H9 (cell line): ENCODE measurements around the gene KRTAP1-3. TPM values are rescaled to one million over a fixed set of nuclear protein-coding genes. Genes with fewer than 3 reads are reported as not detected.

Source experiments
- DNase-seq: peaks from one replicate; pipeline ENCODE4 v3.0.0-alpha.2; 2017
- H2AFZ ChIP-seq: one replicate; pipeline ENCODE4 v1.6.1; 2013; ENCODE audit warnings: mild to moderate bottlenecking, low read length, control low read depth, moderate library complexity
- H2AK5ac ChIP-seq: 2 replicates; pipeline ENCODE4 v1.6.1; 2013; ENCODE audit warnings: low read length, control low read depth, mixed read lengths; ENCODE audit not compliant: insufficient read length
- H2BK120ac ChIP-seq: one replicate; pipeline ENCODE4 v1.6.1; 2013; ENCODE audit warnings: low read depth, mild to moderate bottlenecking, low read length, control low read depth, inconsistent platforms; ENCODE audit not compliant: poor library complexity, severe bottlenecking
- H2BK12ac ChIP-seq: 2 replicates; pipeline ENCODE4 v1.6.1; 2013; ENCODE audit warnings: low read length, control low read depth, mixed read lengths, low read depth; ENCODE audit not compliant: insufficient read length
- H2BK15ac ChIP-seq: 2 replicates; pipeline ENCODE4 v1.6.1; 2013; ENCODE audit warnings: low read depth, low read length, control low read depth
- H2BK20ac ChIP-seq: one replicate; pipeline ENCODE4 v1.6.1; 2013; ENCODE audit warnings: low read depth, mild to moderate bottlenecking, low read length, control low read depth, inconsistent platforms; ENCODE audit not compliant: poor library complexity, severe bottlenecking
- H2BK5ac ChIP-seq: 2 replicates; pipeline ENCODE4 v1.6.1; 2013; ENCODE audit warnings: low read length, control low read depth, mixed read lengths; ENCODE audit not compliant: insufficient read length
- H3K14ac ChIP-seq: 2 replicates; pipeline ENCODE4 v1.6.1; 2013; ENCODE audit warnings: low read length, control low read depth; ENCODE audit not compliant: insufficient read depth
- H3K18ac ChIP-seq: 2 replicates; pipeline ENCODE4 v1.6.1; 2013; ENCODE audit warnings: low read depth, mild to moderate bottlenecking, mixed read lengths, low read length, control low read depth; ENCODE audit not compliant: insufficient read length
- H3K23ac ChIP-seq: 2 replicates; pipeline ENCODE4 v1.6.1; 2013; ENCODE audit warnings: low read length, control low read depth, mixed read lengths, low read depth; ENCODE audit not compliant: insufficient read length
- H3K23me2 ChIP-seq: 2 replicates; pipeline ENCODE4 v1.6.1; 2013; ENCODE audit warnings: low read depth, mild to moderate bottlenecking, mixed read lengths, low read length, control low read depth; ENCODE audit not compliant: insufficient read length, poor library complexity, severe bottlenecking
- H3K27ac ChIP-seq: 2 replicates; pipeline ENCODE4 v1.5.1; 2013; ENCODE audit warnings: low read length, control low read depth, mixed read lengths, low read depth; ENCODE audit not compliant: insufficient read length
- H3K27me3 ChIP-seq: 2 replicates; pipeline ENCODE4 v1.6.1; 2013; ENCODE audit warnings: low read length, control low read depth, inconsistent platforms; ENCODE audit not compliant: insufficient read depth
- H3K4ac ChIP-seq: 2 replicates; pipeline ENCODE4 v1.6.1; 2013; ENCODE audit warnings: low read depth, mild to moderate bottlenecking, control low read depth, inconsistent platforms, low read length, moderate library complexity
- H3K4me1 ChIP-seq: 2 replicates; pipeline ENCODE4 v1.6.1; 2013; ENCODE audit warnings: low read length, control low read depth, inconsistent platforms; ENCODE audit not compliant: insufficient read depth
- H3K4me2 ChIP-seq: 2 replicates; pipeline ENCODE4 v1.6.1; 2013; ENCODE audit warnings: low read length, control low read depth, mixed read lengths; ENCODE audit not compliant: insufficient read length, insufficient read depth
- H3K56ac ChIP-seq: 2 replicates; pipeline ENCODE4 v1.6.1; 2013; ENCODE audit warnings: low read depth, mild to moderate bottlenecking, mixed read lengths, low read length, control low read depth; ENCODE audit not compliant: insufficient read length
- H3K79me1 ChIP-seq: 2 replicates; pipeline ENCODE4 v1.6.1; 2013; ENCODE audit warnings: low read depth, mild to moderate bottlenecking, moderate library complexity, low read length, control low read depth, inconsistent platforms; ENCODE audit not compliant: insufficient read depth, poor library complexity, severe bottlenecking
- H3K79me2 ChIP-seq: 2 replicates; pipeline ENCODE4 v1.6.1; 2013; ENCODE audit warnings: low read length, control low read depth, inconsistent platforms; ENCODE audit not compliant: insufficient read depth
- H3K9ac ChIP-seq: 2 replicates; pipeline ENCODE4 v1.6.1; 2013; ENCODE audit warnings: low read length, control low read depth, mixed read lengths; ENCODE audit not compliant: insufficient read length; ENCODE audit errors: extremely low read depth
- H3K9me3 ChIP-seq: one replicate; pipeline ENCODE4 v1.6.1; 2013; ENCODE audit warnings: low read depth, low read length, inconsistent platforms; ENCODE audit not compliant: control insufficient read depth
- H3T11ph ChIP-seq: one replicate; pipeline ENCODE4 v1.6.1; 2013; ENCODE audit warnings: mild to moderate bottlenecking, low read length, control low read depth, inconsistent platforms
- H4K20me1 ChIP-seq: one replicate; pipeline ENCODE4 v1.6.1; 2013; ENCODE audit not compliant: control insufficient read depth, insufficient read length, insufficient read depth
- H4K5ac ChIP-seq: 2 replicates; pipeline ENCODE4 v1.6.1; 2013; ENCODE audit warnings: low read depth, mild to moderate bottlenecking, mixed read lengths, low read length, control low read depth; ENCODE audit not compliant: insufficient read length
- H4K8ac ChIP-seq: replicated peaks from 2 replicates; pipeline ENCODE4 v1.6.1; 2013; ENCODE audit warnings: low read length, control low read depth, mixed read lengths, low read depth; ENCODE audit not compliant: insufficient read length
- H4K91ac ChIP-seq: 2 replicates; pipeline ENCODE4 v1.6.1; 2013; ENCODE audit warnings: low read depth, mild to moderate bottlenecking, moderate library complexity, mixed read lengths, low read length, control low read depth; ENCODE audit not compliant: insufficient read length
- H3K27ac Mint-ChIP-seq, 3 experiments: 2 replicates in 2 of 3; 3 replicates in 1 of 3; pipeline ENCODE4 v1.8.0; 2020 to 2021; ENCODE audit warnings: mixed read lengths in 3 of 3, mild to moderate bottlenecking in 1 of 3, moderate library complexity in 1 of 3
- H3K27me3 Mint-ChIP-seq: 2 replicates; pipeline ENCODE4 v1.8.0; 2021; ENCODE audit warnings: low read depth, mild to moderate bottlenecking, moderate library complexity, mixed read lengths
- H3K36me3 Mint-ChIP-seq, 3 experiments: 2 replicates in 2 of 3; 3 replicates in 1 of 3; pipeline ENCODE4 v1.8.0; 2020 to 2021; ENCODE audit warnings: low read depth in 3 of 3, mixed read lengths in 3 of 3; ENCODE audit not compliant: insufficient read depth in 1 of 3
- H3K4me1 Mint-ChIP-seq, 2 experiments: 2 replicates each; pipeline ENCODE4 v1.8.0; 2020; ENCODE audit warnings: mixed read lengths in 2 of 2
- H3K4me3 Mint-ChIP-seq, 2 experiments: 2 replicates in 1 of 2; 3 replicates in 1 of 2; pipeline ENCODE4 v1.8.0; 2020 to 2021; ENCODE audit warnings: mild to moderate bottlenecking in 2 of 2, mixed read lengths in 2 of 2, moderate library complexity in 1 of 2
- H3K9me3 Mint-ChIP-seq, 2 experiments: 2 replicates in 1 of 2; 3 replicates in 1 of 2; pipeline ENCODE4 v1.8.0; 2020; ENCODE audit warnings: mild to moderate bottlenecking in 2 of 2, mixed read lengths in 2 of 2, moderate library complexity in 1 of 2
- WGBS: extraction: QIAGEN DNeasy Blood & Tissue Kit; methylation state at CpG from one replicate; pipeline ENCODE4 v1.1.7; 2013; ENCODE audit warnings: missing lambda C conversion rate, low lambda C conversion rate, mixed read lengths; ENCODE audit not compliant: insufficient read length; ENCODE audit errors: extremely low coverage; 5-methylcytosine and 5-hydroxymethylcytosine counted together
- total RNA-seq: library from RNA; stranded (reverse); gene quantifications from 2 replicates; pipeline ENCODE4 v1.2.1, GENCODE V29; 2021
- TF ChIP-seq, protein P1 (sequence below): fragments of 200-600 bp; sonication (generic); conservative IDR thresholded peaks from 3 replicates; pipeline ENCODE4 v1.8.0; 2021; ENCODE audit warnings: antibody characterized with exemption, mild to moderate bottlenecking

KRTAP1-3 gene
- total RNA-seq, 1 experiment from 2014 or later: not detected

DNA sequence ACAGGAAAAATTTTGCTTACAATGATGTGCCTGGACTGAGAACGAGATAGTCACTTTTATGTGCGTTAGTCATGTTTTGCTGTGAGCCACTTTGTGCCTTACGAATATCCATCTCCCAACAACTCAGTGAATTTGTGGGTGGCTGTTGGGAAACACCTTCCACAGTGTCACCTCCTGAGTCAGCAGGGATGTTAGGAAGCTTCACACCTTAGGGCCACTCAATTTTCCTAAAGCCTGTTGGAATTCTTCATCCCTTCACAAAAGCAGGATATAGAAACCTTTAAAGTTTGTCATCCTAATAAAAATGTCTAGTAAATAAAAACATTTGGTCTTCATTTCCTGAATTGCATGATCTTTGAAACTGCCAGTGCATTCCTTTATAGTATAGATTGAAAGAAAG lies 21.5 kb downstream of the KRTAP1-3 start:
- Mint-ChIP-seq H3K9me3 (no peaks in the 10 kb centered on the region), H3K4me3 (no peak overlapping the region), H3K4me1 (peaks cover 17 to 19% of the 10 kb centered on the region in 2 experiments), H3K27ac (no peak overlapping the region), H3K36me3 (no peaks in the 10 kb centered on the region), H3K27me3 (no peaks in the 10 kb centered on the region)
- Histone ChIP-seq H3K18ac (no peak overlapping the region), H3K4me2 (no peak overlapping the region), H3K9me3 (no peaks in the 10 kb centered on the region), H4K20me1 (no peaks in the 10 kb centered on the region), H3K23ac (no peak overlapping the region), H3K9ac (no peak overlapping the region), H2AFZ (no peak overlapping the region), H4K91ac (no peak overlapping the region), H4K8ac (no peak overlapping the region), H3T11ph (no peak overlapping the region), H3K23me2 (no peaks in the 10 kb centered on the region), H2BK15ac (no peak overlapping the region), H3K27ac (no peak overlapping the region), H3K4me1 (no peaks in the 10 kb centered on the region; the same call in 1 of the 2 replicates), H3K27me3 (no peaks in the 10 kb centered on the region), H3K56ac (no peak overlapping the region), H3K14ac (no peak overlapping the region), H2BK5ac (no peak overlapping the region), H2BK12ac (no peak overlapping the region), H3K79me1 (no peaks in the 10 kb centered on the region), H3K79me2 (no peaks in the 10 kb centered on the region), H2BK120ac (no peak overlapping the region), H2AK5ac (no peak overlapping the region), H3K4ac (no peak overlapping the region), H2BK20ac (no peak overlapping the region), H4K5ac (no peak overlapping the region)
- DNase-seq: no peak
- WGBS: no CpG with 5 or more reads among the region's 3 CpGs
- TF ChIP-seq, protein P1, sequence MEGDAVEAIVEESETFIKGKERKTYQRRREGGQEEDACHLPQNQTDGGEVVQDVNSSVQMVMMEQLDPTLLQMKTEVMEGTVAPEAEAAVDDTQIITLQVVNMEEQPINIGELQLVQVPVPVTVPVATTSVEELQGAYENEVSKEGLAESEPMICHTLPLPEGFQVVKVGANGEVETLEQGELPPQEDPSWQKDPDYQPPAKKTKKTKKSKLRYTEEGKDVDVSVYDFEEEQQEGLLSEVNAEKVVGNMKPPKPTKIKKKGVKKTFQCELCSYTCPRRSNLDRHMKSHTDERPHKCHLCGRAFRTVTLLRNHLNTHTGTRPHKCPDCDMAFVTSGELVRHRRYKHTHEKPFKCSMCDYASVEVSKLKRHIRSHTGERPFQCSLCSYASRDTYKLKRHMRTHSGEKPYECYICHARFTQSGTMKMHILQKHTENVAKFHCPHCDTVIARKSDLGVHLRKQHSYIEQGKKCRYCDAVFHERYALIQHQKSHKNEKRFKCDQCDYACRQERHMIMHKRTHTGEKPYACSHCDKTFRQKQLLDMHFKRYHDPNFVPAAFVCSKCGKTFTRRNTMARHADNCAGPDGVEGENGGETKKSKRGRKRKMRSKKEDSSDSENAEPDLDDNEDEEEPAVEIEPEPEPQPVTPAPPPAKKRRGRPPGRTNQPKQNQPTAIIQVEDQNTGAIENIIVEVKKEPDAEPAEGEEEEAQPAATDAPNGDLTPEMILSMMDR: no peak
